D341Med (cell line): ENCODE data around the gene MAGI1.

Source experiments
- DNase-seq: peaks from one replicate; pipeline ENCODE4 v3.0.0; 2012; ENCODE audit warnings: low spot score

Gene MAGI1

DNA sequence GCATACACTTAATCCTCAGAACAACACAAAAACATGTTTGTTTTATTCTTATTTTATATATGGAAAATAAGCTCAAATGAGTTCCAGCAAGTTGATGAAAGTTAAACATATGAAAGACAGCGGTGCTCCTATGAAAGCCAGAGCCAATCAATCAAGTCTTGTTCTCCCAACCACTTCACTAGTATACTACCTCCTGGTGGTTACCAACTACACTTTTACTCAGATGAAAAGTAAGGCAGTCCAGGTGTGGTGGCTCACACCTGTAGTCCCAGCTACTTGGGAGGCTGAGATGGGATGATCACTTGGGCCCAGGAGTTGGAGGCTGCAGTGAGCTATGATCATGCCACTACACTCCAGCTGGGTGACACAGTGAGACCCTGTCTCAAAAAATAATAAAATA lies 66.0 kb downstream of the MAGI1 start:
- DNase-seq = no peak

GRCh38 chr3:65971293-65972252 lies 67.1 kb downstream of the MAGI1 start:
- no peak for DNase-seq

GRCh38 chr3:65968996-65969395 lies 69.7 kb downstream of the MAGI1 start:
- DNase-seq = no peak

GRCh38 chr3:65967451-65967850 lies 71.3 kb downstream of the MAGI1 start:
- DNase-seq = no peak

GRCh38 chr3:65964838-65965237 lies 73.9 kb downstream of the MAGI1 start:
- no peak for DNase-seq

- DNase-seq = no peak
Observed at GRCh38 chr3:65963787-65964677, 74.7 kb downstream of the MAGI1 start.

GRCh38 chr3:65961733-65962132 lies 77.0 kb downstream of the MAGI1 start:
- no peak for DNase-seq

DNA sequence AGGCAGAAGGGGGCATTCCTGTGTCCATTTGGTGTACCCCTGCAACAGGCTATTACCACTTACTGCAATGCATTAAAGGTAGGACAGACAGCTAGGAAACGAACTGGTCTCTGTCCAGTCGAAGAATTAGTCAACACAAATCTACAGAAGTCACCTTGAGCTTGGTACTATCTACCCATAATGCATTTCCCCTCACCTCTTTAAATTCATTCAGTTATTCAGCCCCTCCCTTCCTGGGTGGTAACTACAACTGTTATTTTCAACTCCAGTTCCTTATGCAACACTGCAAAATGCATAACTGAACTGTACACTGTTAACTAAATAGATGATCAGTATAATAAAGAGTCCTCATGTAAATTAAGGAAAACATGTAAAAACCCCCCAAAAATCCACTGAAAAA lies 77.6 kb downstream of the MAGI1 start:
- DNase-seq = no peak

DNA sequence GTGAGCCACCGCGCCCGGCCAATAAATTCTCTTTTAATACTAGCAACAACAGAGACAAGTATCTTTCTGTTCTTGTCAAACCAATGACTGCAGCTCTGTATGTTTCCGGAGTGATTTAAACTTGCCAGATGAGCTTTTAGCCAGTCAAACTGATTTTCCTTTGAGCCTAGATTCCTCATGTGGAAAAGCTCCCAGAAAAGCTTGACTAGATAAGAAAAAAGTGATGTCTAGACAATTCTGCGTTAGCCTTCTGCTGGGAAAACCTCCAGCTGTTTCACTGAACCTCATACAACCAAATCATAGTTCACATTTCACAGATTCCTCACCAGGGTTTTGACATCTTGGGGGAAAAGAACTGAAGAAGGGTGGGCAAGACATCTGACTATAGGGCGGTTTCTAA lies 78.6 kb downstream of the MAGI1 start:
- no peak for DNase-seq

GRCh38 chr3:65958216-65958615 lies 80.5 kb downstream of the MAGI1 start:
- DNase-seq = no peak

DNA sequence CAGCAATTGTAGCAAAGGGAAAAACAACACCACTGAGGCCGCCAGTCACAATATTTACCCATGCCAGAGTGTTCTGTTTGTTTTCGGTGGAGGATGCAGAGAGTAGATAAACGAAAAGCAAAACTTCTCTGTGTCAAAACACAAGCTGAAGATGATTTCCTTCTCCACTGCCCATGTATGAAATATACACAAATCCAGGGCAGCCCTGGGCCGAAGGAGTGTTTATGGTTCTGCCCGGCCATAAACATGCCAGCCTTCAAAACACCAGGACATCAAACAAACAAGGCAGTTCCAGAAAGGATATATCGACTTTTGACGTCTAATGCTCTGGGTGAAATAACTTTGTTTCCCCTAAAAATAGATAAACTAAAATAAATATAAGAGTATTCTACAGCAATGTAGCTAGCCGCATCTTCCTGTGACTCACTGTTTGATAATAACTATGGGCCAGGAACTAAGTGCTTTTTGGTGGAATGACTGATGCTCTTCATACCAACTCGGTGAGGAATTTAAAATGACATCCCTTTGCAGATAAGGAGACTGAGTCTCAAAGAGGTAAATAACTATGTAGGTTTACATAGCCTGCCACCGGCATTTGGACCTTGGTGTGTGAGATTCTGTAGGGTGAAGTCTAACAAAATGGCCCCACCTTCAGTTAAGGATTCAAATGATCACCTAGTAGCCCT lies 82.8 kb downstream of the MAGI1 start:
- no peak for DNase-seq

DNA sequence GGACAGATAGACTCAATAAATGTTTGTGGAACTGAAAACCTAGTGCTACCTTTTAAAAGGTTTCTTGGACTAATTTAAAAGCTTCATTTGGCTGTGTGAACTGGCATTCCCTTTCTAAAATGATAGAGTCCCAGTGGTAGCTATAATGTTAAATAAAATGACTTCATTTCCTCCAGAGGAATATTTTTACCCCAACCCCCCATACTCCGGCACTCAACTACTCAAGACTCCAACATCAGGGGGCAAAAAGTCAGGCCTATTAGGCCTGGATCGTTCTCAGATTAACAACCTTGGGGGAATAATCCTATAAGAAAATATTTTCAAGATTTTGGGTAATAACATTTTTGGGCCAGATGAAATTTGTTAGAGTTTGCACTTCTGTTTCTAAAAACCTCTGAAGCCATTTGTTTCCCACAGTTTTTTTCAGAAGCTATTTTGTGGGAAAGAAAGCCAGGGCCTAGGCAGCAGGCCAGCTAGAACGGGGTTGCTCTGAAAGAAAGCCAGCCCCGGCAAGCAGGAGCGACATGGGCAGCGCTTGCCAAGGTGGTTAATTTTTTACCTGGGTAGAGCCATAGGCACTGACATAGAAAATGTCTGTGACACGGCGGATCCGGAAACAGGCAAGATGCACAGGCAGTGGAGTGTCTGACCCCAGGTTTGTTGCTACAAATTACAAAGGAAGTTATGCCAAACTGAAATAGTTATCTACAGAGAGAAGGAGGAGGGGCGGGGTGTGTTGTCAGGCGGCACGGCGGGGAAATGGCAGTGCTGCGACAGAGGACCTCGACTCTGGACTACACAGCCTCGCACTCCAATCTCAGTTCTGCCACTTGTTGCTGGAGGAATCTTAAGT lies 84.6 kb downstream of the MAGI1 start:
- DNase-seq = no peak

GRCh38 chr3:65953301-65953812 lies 85.4 kb downstream of the MAGI1 start:
- DNase-seq = peak; percentile 36

DNA sequence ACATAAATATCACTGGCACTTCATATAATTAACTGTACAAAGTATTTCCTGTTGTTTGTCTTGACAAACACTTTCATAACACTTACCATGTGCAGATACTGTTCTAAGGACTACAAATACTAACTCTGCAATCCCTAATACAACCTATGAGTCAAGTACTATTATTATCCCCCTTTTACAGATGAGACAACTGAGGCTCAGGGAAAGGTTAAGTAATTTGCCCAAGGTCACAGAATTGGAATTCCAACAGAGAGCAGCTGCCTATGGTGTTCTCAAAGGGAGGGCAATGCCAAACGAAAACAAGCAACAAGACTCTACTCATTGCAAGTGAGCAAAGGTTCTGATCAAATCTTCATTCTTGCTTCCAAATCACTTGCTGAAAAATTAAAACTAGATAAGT lies 85.9 kb downstream of the MAGI1 start:
- no peak for DNase-seq

DNA sequence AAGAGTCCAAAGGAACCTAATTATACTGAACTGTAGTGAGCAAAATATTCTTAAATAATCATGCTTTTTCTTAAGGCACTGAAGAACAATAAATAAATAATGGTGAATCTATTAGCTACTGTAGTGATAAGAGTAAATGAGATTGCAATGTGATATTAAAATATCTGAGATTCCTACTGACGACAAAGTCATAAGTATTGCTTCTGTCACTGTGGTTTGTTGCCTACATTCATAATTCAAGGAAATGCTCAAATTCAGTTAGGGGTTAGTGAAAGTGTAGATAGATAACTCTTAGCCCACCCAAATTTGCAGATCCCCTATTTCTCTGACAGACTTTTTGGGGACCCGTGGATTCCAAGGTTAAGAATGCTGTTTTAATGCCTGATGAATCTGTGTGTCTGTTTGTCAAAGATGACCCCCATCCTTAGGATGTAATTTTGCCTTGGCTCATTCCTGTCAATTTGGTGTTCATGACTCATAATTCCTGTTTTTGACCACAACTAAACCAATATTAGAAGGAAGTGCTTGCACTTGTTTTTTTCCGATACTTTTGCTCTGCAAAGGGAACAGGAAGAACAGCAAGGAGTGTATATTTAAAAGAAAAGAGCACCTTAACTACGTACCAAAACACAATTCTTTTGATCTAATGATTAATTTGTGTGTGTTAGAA lies 86.7 kb downstream of the MAGI1 start:
- DNase-seq = no peak

DNA sequence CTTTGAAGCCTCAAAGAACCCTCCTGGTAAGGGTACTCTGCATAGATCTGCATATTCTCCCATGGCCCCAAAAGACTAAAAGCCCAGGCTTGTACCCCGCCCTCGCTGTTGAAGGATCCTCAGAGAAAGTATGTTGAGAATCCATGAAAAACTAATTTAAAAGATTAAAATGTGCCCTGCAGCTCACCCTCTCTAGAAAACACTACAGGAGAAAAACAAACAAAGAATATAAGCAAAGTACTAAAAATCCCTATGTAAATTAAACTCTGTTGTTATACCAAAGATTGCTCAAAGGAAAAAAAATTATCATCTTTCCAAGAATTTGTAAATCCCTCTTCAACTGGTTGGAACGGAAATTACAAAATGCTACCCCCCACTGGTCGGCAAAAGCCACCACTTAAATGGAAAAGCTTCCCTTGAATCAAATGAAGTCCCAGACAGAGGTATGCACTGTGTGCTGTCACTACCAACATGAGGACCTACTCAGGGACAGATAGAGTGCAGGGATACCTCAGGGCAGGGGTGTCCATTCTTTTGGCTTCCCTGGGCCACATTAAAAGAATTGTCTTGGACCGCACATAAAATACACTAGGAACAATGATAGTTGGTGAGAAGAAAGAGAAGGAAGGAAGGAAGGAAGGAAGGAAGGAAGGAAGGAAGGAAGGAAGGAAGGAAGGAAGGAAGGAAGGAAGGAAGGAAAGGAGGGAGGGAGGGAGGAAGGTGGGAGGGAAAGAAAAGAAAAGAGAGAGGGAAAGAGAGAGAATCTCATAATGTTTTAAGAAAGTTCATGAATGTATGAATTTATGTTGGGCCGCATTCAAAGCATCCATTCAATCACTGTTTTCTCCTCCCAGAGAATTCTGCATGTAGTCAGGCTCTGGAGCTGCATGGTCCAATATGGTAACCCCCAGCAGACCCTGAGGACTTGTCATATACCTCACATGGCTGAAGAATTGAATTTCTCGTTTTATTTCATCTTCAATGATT lies 88.1 kb downstream of the MAGI1 start:
- no peak for DNase-seq

DNA sequence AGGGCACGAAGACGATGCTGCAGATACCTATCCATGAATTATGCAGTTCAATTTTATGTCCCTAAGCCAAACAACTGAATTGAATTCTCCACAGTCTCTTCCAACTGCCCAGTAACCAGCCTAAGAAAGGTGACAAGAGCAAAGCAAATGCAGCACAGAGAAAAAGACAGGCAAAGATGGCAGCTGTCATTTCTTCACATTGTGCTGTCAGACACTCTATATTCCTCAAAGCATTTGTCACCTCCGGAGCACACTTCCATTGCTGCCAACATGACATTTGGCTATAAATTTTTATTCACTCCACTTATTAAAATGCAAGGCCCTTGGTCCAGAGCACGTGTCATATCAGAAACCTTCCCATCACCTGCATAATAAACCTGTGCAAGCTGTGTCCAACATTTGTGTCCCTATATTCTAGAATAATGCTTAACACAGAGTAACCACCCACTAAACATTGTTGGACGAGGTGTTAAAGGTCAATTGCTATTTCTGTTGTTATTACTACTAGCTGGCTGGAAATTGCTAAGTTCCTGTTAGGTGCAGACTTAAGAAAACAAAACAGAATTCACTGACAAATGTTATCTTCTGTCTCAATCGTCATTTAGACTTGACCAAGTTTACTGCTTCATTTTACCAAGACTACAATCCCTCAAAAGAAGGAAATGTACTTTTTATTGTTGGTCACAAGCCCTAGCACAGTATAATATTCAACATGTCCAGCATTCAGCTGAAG lies 89.7 kb downstream of the MAGI1 start:
- no peak for DNase-seq

- DNase-seq = no peak
Observed at GRCh38 chr3:65946438-65946837, 92.3 kb downstream of the MAGI1 start.

- no peak for DNase-seq
Observed at GRCh38 chr3:65945953-65946352, 92.8 kb downstream of the MAGI1 start.
